ENCODE data around the gene ICA1. TPM values are rescaled to one million over a fixed set of nuclear protein-coding genes. Genes with fewer than 3 reads are reported as not detected.

ICA1 gene
- polyA plus RNA-seq, 3 donors = 3.2 to 7.0 (median 4.2) TPM

DNA sequence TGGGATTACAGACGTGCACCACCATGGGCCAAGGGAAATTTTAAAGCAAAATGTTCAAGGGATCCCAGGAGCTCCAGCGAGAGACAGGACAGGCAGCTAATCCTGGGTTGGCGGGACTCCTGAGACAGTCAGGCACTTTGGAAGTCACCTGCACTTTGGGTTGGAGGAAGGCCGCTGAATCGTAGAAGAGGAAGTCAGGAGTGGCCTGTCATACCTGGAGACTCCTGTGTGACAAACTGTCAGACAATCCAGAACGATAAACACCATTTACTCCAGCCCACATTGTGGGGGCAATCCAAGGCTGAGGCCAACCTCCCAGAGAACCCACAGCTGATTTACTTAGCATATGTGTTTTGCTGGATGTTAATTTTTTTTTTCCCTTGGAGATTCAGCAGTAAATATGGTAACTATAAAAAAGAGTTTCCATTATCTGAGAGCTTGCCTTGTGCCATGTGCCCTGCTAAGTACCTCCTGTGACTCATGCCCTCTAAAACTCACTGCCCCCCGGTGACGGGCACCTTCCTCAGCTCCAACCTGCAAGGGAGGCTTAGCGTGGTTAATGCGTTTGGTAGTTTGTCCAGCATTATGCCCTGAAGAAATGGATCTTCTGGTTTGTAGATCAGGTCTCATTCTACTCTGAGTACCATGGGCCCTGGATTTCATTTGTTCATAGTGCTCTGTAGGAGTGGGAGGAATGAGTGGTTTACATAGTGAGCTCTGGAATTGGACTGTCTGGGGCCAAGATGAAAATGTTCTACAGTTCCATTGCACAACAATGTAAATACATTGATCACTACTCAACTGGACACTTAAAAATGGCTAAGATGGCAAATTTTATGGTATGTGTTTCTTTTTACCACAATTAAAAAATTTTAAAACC is 50.9 kb downstream of the ICA1 start:
- WGBS (ENCODE audit: insufficient coverage) = 94% methylated on average over 3 of the region's 10 CpGs
- intact Hi-C loops (cut with micrococcal nuclease) = loop anchor here in 1 of 2 donors (10.0 kb wide), 1 partner anchor 616 kb away; no protein-coding TSS in a partner anchor
- Histone ChIP-seq H3K4me1 (ENCODE audit: control insufficient read depth in 1 of 2, insufficient read depth in 2 of 2, low read length in 2 of 2) (no peaks in the 10 kb centered on the region), H3K36me3 (replicated peaks in 1 of 2; ENCODE audit: control insufficient read depth in 1 of 2, insufficient read depth in 2 of 2, low read length in 2 of 2) (no peaks in the 10 kb centered on the region), H3K9ac (ENCODE audit: insufficient read depth, low read length, poor library complexity, severe bottlenecking) (no peak overlapping the region), H3K79me2 (ENCODE audit: insufficient read depth, low read length) (no peaks in the 10 kb centered on the region), H4K20me1 (ENCODE audit: insufficient read depth, low read length) (no peaks in the 10 kb centered on the region), H2AFZ (ENCODE audit: insufficient read depth, low read depth, low read length, poor library complexity, severe bottlenecking) (no peak overlapping the region), H3K9me3 (replicated peaks in 1 of 2; ENCODE audit: control insufficient read depth in 1 of 2, insufficient read depth in 1 of 2, low read length in 2 of 2) (no peaks in the 10 kb centered on the region), H3K27ac (ENCODE audit: low read depth in 1 of 2, low read length in 2 of 2) (no peak overlapping the region), H3K4me3 (replicated peaks in 1 of 3; ENCODE audit: low read depth in 2 of 3, low read length in 3 of 3) (no peak overlapping the region), H3K27me3 (ENCODE audit: control insufficient read depth in 2 of 2, insufficient read depth in 2 of 2, low read length in 2 of 2) (no peaks in the 10 kb centered on the region), H3K4me2 (replicated peaks; ENCODE audit: extremely low read depth, low read length, poor library complexity, severe bottlenecking) (no peak overlapping the region)
- Mint-ChIP-seq H3K27ac (peak overlapping the region in 1 of 7 donors; percentile 68), H3K4me1 (peaks cover 5% of the 10 kb centered on the region), H3K27me3 (ENCODE audit: low read depth in 3 of 3) (peaks cover 0 to under 1% (median 0%) of the 10 kb centered on the region in 3 donors), H3K9me3 (no peaks in the 10 kb centered on the region), H3K36me3 (peaks cover 0 to 7% of the 10 kb centered on the region in 2 donors), H3K4me3 (no peak overlapping the region)
- no peak for DNase-seq
- TF ChIP-seq, protein P1, sequence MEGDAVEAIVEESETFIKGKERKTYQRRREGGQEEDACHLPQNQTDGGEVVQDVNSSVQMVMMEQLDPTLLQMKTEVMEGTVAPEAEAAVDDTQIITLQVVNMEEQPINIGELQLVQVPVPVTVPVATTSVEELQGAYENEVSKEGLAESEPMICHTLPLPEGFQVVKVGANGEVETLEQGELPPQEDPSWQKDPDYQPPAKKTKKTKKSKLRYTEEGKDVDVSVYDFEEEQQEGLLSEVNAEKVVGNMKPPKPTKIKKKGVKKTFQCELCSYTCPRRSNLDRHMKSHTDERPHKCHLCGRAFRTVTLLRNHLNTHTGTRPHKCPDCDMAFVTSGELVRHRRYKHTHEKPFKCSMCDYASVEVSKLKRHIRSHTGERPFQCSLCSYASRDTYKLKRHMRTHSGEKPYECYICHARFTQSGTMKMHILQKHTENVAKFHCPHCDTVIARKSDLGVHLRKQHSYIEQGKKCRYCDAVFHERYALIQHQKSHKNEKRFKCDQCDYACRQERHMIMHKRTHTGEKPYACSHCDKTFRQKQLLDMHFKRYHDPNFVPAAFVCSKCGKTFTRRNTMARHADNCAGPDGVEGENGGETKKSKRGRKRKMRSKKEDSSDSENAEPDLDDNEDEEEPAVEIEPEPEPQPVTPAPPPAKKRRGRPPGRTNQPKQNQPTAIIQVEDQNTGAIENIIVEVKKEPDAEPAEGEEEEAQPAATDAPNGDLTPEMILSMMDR (IDR thresholded peaks at IDR 0.05) = no peak

DNA sequence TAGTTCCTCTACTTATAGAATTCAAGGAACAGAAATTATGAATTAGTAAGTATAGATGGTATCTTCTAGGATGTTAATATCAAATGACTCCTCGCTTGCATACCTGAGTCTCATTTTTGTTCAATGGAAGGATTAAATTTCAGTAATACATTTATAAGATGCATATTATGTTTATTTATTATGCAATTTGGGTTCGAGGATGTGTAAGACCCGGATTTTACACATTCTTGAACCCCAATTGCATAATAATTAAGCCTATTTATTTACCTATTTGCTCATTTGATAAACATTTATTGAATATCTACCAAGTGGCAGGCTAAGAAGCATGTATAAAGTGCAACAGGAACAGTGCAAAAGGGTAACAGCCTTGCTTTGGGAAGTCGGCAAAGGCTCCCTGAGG is 52.6 kb downstream of the ICA1 start:
- no peaks in the 10 kb centered on the region for H3K36me3 ChIP-seq (replicated peaks in 1 of 2; ENCODE audit: control insufficient read depth in 1 of 2, insufficient read depth in 2 of 2, low read length in 2 of 2)
- H3K9me3 ChIP-seq (replicated peaks in 1 of 2; ENCODE audit: control insufficient read depth in 1 of 2, insufficient read depth in 1 of 2, low read length in 2 of 2) = no peaks in the 10 kb centered on the region
- DNase-seq = no peak
- H3K4me1 ChIP-seq (ENCODE audit: control insufficient read depth in 1 of 2, insufficient read depth in 2 of 2, low read length in 2 of 2) = no peaks in the 10 kb centered on the region
- no peaks in the 10 kb centered on the region for H4K20me1 ChIP-seq (ENCODE audit: insufficient read depth, low read length)
- H3K9ac ChIP-seq (ENCODE audit: insufficient read depth, low read length, poor library complexity, severe bottlenecking) = no peak overlapping the region
- H3K27ac Mint-ChIP-seq = no peak overlapping the region
- H3K4me2 ChIP-seq (replicated peaks; ENCODE audit: extremely low read depth, low read length, poor library complexity, severe bottlenecking) = no peak overlapping the region
- H3K9me3 Mint-ChIP-seq = no peaks in the 10 kb centered on the region
- H3K27me3 Mint-ChIP-seq (ENCODE audit: low read depth in 3 of 3) = peaks cover 0 to 1% (median 0%) of the 10 kb centered on the region in 3 donors
- H3K4me3 ChIP-seq (replicated peaks in 1 of 3; ENCODE audit: low read depth in 2 of 3, low read length in 3 of 3) = no peak overlapping the region
- H2AFZ ChIP-seq (ENCODE audit: insufficient read depth, low read depth, low read length, poor library complexity, severe bottlenecking) = no peak overlapping the region
- peaks cover 10% of the 10 kb centered on the region for H3K4me1 Mint-ChIP-seq
- no peaks in the 10 kb centered on the region for H3K27me3 ChIP-seq (ENCODE audit: control insufficient read depth in 2 of 2, insufficient read depth in 2 of 2, low read length in 2 of 2)
- H3K79me2 ChIP-seq (ENCODE audit: insufficient read depth, low read length) = no peaks in the 10 kb centered on the region
- no peak overlapping the region for H3K4me3 Mint-ChIP-seq
- intact Hi-C loops (cut with micrococcal nuclease) = no loop called here
- no peak overlapping the region for H3K27ac ChIP-seq (ENCODE audit: low read depth in 1 of 2, low read length in 2 of 2)
- TF ChIP-seq, protein P1 (IDR thresholded peaks at IDR 0.05) = no peak
- WGBS (ENCODE audit: insufficient coverage) = 100% methylated on average over 1 of the region's 4 CpGs
- H3K36me3 Mint-ChIP-seq = peaks cover 0 to 3% of the 10 kb centered on the region in 2 donors
